CD4-positive, alpha-beta T cell treated with Interleukin-21 for 1 hour (primary cell): Measurements from ENCODE around the gene GPBP1L1.

ENCODE experiments used
- DNase-seq: peaks from one replicate; pipeline ENCODE4 v3.0.0-alpha.2; 2020

Gene GPBP1L1

DNA sequence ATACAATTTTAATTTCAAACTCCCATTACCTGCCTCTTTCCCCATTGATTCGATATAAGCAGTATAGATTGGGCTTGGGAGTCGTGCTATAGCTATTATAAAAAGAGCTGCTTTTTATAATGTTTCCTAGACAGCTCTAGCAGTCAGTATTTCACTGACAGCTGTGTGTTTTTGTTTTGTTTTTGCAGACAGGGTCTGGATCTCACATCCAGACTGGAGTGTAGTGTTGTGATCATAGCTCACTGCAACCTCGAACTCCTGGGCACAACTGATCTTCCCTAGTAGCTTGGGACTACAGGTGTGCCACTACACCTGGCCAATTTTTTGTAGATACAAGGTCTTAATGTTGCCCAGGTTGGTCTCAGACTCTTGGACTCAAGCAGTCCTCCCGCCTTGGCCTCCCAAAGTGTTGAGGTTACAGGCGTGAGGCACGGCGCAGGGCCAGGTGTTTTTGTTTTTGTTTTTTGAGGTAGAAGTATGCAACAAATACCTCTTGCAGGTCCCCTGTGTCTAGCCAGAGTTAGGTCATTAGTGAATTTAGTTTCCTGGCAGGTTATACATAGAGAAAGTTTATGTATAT, 100.7 kb downstream of the GPBP1L1 start:
- DNase-seq, result no peak

DNA sequence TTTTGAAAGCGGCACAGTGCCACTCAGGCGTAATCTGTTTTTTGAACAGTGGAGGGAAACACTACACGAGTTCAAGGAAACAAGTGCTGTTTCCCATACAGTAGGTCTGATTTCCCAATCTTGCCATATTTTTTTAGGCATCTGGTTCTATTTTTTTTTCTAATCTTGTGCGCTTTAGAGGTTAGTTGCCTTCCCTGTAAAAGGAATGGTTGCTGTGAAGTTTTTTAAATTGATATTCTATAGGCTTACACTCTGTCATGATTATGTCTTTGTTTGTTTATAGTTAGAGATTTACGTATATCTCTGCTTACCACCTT, 101.3 kb downstream of the GPBP1L1 start:
- no peak for DNase-seq

GRCh38 chr1:45584351-45585109, 101.8 kb downstream of the GPBP1L1 start:
- DNase-seq, result peak; percentile 87

DNA sequence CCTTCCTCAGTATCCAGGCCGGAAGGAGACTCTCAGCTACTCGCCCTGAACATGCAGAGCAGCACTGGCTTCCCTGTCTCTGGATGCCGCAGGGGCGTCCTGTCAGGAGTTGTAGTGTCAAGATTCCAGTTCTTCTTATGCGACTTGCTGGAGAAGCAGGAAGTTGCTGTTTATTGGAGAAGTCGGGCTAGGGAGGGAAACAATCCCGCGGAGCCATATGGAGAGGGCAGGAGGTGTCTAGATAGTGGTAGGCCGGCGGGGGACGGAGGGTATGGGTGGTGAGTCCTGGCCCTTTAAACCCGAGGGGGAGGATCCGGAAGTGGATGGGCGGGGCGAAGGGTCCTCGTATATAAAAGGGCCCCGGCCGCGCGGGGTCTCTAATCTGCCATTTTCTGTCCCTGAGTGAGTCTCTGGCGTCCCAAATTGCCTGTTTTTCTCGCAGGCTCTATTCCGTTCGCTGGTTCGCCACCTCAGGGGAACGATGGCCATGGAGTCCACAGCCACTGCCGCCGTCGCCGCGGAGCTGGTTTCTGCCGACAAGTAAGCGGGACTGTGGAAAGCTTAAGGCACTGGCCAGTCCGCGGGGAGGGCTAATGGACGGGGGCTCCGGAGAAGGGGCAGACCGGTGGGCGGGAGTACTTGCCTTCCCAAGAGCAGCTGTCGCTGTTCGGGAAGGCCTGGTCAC, 102.5 kb downstream of the GPBP1L1 start, which contains the start of gene NASP:
NASP (plus strand) TSS at position 376 of the 685 bp plus-strand sequence; CDS start at position 482, 106 bp downstream.
- DNase-seq, result peak; percentile 93

DNA sequence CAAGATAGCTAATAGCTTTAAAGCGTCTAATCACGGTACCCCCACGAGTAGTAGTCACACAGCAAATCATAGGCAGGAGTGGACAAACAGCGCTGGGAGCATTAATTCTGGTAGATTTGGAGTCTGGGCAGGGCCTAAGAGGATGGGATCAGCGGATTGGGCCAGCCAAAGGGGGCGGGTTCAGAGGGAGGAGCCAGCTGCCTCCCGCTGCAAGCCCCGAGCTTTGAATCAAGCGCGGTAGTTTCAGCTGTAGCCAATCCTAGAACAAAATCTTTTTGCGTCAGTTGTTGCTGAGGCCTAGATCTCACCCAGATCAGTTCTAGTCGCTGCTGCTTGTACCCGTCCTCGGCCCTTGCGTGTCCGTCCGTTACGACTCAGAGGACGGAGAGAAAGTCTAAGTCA, 103.1 kb downstream of the GPBP1L1 start:
- DNase-seq, result peak; percentile 97
